RPMI7951 (cell line): ENCODE results near the gene FARS2. TPM values are rescaled to one million over a fixed set of nuclear protein-coding genes. Genes with fewer than 3 reads are reported as not detected.

Experiments used
- DNase-seq: peaks from one replicate; pipeline ENCODE4 v3.0.0-alpha.2; 2012; ENCODE audit warnings: low read depth
- total RNA-seq: library from RNA; depleted of rRNA; stranded (reverse); fragments of >200 nt; shearing (Covaris generic); gene quantifications from 2 replicates; pipeline ENCODE4 v1.2.3, GENCODE V29; 2014

The FARS2 gene
- total RNA-seq, 1 experiment from 2014 or later: 21.9 TPM

- DNase-seq: no peak
Observed at GRCh38 chr6:5754904-5755303, 493.6 kb downstream of the FARS2 start.

- no peak for DNase-seq
Observed at GRCh38 chr6:5759571-5759970, 498.3 kb downstream of the FARS2 start.

GRCh38 chr6:5761370-5761769 lies 500.1 kb downstream of the FARS2 start:
- DNase-seq: no peak

- DNase-seq: no peak
Observed at GRCh38 chr6:5762561-5762968, 501.3 kb downstream of the FARS2 start.

- DNase-seq: peak; percentile 37
Observed at GRCh38 chr6:5763407-5763806, 502.1 kb downstream of the FARS2 start.

- no peak for DNase-seq
Observed at GRCh38 chr6:5763871-5764270, 502.6 kb downstream of the FARS2 start.

GRCh38 chr6:5764401-5764955 lies 503.2 kb downstream of the FARS2 start:
- no peak for DNase-seq

- no peak for DNase-seq
Observed at GRCh38 chr6:5765141-5765760, 503.9 kb downstream of the FARS2 start.

- DNase-seq: peak; percentile 9
Observed at GRCh38 chr6:5766260-5766659, 504.9 kb downstream of the FARS2 start.

GRCh38 chr6:5767471-5767870 lies 506.2 kb downstream of the FARS2 start:
- DNase-seq: no peak

- no peak for DNase-seq
Observed at GRCh38 chr6:5771211-5771610, 509.9 kb downstream of the FARS2 start.

GRCh38 chr6:5771759-5772390 lies 510.6 kb downstream of the FARS2 start:
- DNase-seq: no peak

- no peak for DNase-seq
Observed at GRCh38 chr6:5772408-5773120, 511.3 kb downstream of the FARS2 start.

- no peak for DNase-seq
Observed at GRCh38 chr6:5776104-5776503, 514.8 kb downstream of the FARS2 start.

- no peak for DNase-seq
Observed at GRCh38 chr6:5776706-5777390, 515.5 kb downstream of the FARS2 start.

GRCh38 chr6:5778317-5778857 lies 517.1 kb downstream of the FARS2 start:
- no peak for DNase-seq

- DNase-seq: no peak
Observed at GRCh38 chr6:5778906-5779305, 517.6 kb downstream of the FARS2 start.

GRCh38 chr6:5781019-5781418 lies 519.7 kb downstream of the FARS2 start:
- DNase-seq: no peak

- DNase-seq: no peak
Observed at GRCh38 chr6:5781966-5782556, 520.7 kb downstream of the FARS2 start.

- DNase-seq: no peak
Observed at GRCh38 chr6:5782783-5783547, 521.7 kb downstream of the FARS2 start.

- no peak for DNase-seq
Observed at GRCh38 chr6:5783584-5784089, 522.3 kb downstream of the FARS2 start.
